GM18867 (cell line): ENCODE results near the gene HVCN1.
"Not testable (repeated sequence)": the region's sequence is repeated elsewhere in the genome, so short reads cannot be mapped to it uniquely, and the experiment has no call there.

Source experiments
- ATAC-seq: cut with Tn5 transposase; IDR thresholded peaks from one replicate; pipeline ENCODE4 v1.9.1; 2021; ENCODE audit warnings: mild to moderate bottlenecking, moderate library complexity; ENCODE audit not compliant: unreplicated experiment

HVCN1 gene

DNA sequence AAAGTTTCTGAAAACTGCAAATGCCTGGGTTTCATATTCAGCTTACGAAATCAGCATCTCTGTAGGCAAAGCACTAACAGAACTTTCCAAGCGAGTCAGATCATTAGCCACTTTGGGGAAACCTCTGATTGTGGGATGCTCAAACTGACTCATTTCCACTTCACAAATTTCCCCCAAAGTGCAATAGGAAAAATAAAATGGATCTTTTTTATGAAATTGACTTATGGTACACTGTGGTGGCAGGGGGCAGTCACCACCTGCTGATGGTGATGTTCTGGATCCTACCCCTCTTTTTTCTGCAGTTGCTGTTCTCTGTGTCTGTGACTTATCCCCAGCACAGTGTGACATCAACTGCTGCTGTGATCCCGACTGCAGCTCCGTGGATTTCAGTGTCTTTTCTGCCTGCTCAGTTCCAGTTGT is 69.4 kb downstream of the HVCN1 start:
- ATAC-seq = peak; percentile 46

DNA sequence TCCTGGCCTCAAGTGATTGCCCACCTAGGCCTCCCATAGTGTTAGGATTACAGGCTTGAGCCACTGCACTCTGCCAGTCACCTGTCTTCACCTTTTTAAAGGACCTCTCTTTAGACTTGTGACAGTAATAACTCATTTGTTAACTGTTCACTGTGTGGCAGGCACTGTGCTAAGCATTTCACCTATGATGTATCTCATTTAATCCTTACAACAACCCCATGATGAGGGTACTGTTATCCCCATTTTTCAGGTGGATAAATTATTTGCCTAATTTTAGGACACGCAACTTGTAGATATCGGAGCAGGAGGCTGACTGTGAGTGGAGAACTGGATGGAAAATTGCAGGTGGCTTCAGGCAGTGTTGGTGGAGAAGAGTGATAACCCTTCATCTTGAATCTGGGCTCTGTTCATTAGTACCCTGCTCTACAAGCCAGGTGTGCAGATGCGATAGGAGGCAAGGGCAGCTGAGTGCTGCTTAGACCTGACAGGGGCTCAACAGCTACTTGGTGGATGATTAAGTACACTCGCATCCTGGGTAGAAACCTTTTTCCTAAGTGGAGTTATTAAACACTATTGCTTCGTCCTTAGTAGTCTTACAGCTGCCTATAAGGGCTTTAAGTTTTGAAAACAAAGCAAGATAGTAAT is 72.3 kb downstream of the HVCN1 start:
- ATAC-seq = no peak

DNA sequence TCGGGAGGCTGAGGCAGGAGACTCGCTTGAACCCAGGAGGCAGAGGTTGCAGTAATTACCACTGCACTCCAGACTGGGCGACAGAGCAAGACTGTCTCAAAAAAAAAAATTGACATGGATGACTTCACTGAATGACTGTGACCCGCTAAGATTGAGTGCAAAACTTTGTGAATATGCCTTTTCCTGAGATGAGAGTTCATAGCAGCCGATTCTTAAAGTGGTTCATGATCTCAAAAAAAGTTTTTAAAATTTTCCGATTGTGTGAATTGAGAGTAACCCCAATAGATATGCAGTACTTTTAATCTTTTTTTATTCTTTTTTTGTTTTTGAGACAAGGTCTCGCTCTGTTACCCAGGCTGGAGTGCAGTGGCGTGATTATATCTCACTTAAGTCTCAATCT is 73.7 kb downstream of the HVCN1 start:
- no peak for ATAC-seq

DNA sequence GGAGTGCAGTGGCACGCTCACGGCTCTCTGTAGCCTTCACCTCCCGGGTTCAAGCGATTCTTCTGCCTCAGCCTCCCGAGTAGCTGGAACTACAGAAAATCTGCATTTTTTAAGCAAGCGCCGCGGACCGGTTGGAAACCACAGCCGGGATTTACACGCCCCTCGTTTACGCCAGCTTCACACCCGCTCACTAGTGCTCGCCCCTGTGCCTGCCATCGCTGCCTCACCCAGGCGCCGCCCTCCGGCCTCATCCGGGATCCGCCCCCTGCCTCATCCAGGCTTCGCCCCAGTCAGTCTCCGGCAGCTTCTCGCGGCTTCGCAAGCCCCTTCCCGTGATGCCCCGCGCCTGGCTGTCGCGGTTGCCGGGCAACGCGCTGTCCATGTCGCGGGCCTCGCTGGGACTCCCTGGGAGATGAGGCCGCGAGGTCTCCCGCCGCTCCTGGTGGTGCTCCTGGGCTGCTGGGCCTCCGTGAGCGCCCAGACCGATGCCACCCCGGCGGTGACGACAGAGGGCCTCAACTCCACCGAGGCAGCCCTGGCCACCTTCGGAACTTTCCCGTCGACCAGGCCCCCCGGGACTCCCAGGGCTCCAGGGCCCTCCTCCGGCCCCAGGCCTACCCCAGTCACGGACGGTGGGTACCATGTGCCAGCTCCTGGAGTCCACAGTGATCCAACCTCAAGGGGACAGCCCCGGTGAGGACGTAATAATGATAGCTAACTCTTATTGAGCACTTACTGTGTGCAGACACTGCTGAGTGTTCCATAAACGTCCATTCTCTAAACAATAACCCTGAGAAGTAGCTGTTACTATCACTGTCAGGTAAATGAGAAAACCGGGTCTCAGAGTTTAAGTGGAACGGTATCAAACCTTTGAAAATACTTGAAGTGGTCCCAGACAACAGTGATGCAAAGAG is 74.9 kb downstream of the HVCN1 start, which contains the start of gene TCTN1:
Gene TCTN1 (plus strand): TSS at position 359 of the 914 bp plus-strand sequence. CDS start 54 bp downstream, at position 413.
- peak; percentile 89 for ATAC-seq

DNA sequence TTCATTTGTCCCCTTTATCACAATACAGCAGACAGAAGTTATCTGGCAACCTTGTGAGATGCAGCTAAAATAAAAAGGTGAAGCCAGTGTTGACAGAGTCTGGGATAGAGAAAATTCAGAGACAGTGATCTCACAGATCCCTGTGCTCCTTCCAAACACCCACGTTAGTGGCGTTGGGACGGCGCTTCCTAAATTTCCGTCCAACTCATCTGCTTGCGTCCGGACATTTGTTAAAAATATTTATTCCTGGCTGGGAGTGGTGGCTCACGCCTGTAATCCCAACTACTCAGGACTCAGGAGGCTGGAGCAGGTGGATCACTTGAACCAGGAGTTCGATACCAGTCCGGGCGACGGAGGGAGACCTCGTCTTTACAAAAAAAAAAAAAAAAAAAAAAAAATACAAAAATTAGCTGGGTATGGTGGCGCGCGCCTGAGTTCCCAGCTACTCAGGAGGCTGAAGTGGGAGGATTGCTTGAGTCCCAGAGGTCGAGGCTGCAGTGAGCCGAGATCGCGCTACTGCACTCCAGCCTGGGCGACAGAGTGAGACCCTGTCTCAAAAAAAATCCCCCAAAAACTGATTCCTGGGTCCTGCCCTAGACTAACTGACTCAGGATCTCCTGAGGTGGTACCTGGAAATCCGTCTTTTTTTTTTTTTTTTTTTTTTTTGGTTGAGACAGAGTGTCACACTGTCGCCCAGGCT is 75.7 kb downstream of the HVCN1 start:
- ATAC-seq = no peak

DNA sequence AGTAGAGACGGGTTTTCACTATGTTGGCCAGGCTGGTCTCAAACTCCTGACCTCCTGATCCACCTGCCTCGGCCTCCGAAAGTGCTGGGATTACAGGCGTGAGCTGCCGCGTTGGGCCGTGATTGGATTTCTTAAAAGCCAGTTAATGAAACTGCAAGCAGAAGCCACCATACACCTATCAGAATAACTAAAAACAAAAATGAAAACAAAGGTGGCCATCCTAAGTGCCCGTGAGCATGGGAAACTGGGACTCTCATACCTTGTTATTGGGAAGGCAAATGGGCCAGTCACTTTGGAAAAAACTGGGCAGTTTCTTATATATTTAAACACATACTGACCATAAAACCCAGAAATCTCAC is 82.7 kb downstream of the HVCN1 start:
- no peak for ATAC-seq

DNA sequence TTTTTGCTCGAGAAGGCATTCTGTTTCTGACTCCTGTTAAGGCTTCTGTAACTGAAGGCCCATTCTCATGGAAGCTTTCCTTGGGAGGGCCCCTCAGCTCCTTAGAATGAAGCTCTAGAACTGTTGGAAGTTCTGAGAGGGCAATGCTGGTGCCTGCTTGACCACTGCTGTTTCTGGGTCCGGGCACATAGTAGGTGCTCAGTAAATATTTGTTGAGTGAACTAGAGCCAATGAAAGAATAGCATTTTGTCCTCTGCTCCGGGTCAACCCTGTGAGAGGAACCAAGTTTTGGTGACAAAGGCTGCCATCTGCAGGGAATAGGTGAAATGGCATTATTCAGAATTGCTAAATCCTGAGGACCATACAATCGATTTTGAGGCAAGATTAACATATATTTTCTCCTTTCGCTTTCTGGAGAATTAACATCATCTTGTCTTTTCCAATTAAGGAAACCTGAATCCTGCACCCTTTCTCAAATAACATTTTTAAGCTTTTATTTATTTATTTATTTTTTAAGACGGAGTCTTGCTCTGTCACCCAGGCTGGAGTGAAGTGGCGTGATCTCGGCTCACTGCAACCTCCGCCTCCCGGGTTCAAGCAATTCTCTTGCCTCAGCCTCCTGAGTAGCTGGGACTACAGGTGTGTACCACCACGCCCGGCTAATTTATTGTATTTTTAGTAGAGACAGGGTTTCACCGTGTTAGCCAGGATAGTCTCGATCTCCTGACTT is 86.7 kb downstream of the HVCN1 start:
- not testable (repeated sequence) for ATAC-seq

DNA sequence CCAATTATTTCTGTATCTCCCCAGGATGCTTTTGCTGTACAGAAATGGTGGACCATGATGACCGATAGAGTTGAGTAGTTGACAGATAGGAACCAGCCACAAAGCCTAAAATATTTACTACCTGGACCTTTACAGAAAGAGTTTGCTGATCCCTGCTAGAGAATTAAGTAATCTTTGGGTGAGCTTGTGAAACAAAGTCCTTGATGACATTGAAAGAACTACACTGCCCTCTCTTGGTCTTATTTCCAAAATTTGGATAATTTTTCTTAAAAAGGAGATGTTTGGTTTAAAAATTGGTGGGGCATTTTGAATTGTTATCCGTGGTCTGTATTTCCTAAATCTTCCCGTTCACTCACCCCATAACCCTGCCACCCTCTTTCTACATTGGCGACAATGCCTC is 88.7 kb downstream of the HVCN1 start:
- no peak for ATAC-seq

DNA sequence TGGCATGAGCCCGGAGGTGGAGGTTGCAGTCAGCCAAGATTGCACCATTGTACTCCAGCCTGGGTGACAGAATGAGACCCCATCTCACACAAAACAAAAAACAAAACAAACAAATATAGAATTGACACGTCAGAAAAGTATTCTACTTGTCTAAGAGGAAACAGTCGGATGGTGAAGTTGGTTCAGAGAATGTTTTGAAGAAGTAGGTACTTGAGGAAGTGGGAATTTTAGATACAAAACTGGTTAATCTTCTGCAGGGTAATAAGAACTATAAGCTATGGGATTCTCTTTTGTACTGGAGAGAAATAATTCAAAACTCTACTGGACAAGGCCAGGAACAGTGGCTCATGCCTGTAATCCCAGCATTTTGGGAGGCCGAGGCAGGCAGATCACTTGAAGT is 89.6 kb downstream of the HVCN1 start:
- no peak for ATAC-seq
